GM12892 (cell line): ENCODE data around the gene FAM114A1.

Source experiments
- POLR2A ChIP-seq: IDR thresholded peaks from 2 replicates; pipeline ENCODE4 v1.6.1; 2011; ENCODE audit warnings: low read depth, low read length, control low read depth
- TAF1 ChIP-seq: IDR thresholded peaks from 2 replicates; pipeline ENCODE4 v1.6.1; 2011; ENCODE audit warnings: low read depth, mild to moderate bottlenecking, control low read depth, low read length, borderline replicate concordance

GRCh38 chr4:38925492-38926413 is 58.1 kb downstream of the FAM114A1 start:
- TF ChIP-seq TAF1 (no peak), POLR2A (no peak)
